ENCODE results near the gene OSM.

Gene OSM

DNA sequence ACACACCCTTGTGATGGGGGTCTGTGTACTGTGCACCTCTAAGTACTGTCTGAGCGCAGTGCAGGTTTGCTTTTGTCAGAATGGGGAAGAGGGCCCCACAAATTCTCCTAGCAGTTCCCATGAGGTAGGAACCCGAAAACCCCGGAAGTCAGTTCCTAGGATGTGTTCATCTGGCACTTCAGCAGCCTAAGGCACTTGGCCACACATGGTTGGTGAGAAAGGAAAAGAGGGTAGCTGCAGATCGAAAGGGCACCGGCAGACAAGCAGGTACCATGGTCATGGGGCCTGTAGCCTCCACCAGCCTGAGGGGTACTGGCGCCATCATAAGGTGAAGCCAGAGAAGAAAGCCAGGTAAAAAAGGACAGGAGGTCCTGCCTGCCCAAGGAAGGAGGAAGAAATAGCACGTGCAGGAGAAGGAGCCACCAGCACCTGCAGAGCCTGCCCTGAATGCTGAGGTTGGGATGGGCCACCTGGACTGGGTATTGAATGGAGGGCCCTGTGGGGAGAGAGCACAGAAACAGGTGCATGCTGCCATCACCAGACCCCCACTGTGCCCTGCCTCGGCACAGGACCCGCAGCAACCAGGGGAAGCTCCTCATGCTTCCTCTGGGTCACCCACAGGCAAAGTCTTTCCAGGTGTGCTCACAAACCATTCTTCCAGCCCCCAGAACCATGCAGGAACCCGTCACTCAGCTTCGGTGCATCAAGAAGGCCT is 30.8 kb upstream of the OSM start:
- DNase-seq = no peak

GRCh38 chr22:30296833-30297232 is 30.2 kb upstream of the OSM start:
- no peak for DNase-seq

GRCh38 chr22:30296324-30296723 is 29.7 kb upstream of the OSM start:
- no peak for DNase-seq

- DNase-seq = no peak
These were observed 28.9 kb upstream of the OSM start for GRCh38 chr22:30295576-30295975.

GRCh38 chr22:30294830-30295229 is 28.2 kb upstream of the OSM start:
- DNase-seq = no peak

DNA sequence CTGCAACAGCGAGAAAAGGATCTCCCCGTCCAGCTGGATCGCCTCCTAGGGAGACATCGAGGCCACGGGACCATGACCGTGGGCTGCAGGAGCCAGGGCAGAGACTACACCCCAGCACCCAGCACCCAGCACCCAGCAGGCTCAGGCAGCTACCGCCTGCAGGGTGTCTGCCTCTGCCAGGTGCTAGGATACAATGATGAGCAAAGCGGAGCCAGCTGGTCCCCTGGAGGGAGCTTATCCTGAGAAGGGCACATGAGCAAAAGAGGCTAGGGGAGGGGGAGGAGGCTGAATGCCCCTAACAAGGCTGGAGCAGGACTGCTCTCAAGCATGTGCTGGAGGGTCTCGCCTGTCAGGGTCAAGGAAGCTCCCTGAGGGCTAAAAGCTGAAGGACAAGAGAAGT is 27.4 kb upstream of the OSM start:
- DNase-seq = no peak

- DNase-seq = no peak
These were observed 26.4 kb upstream of the OSM start for GRCh38 chr22:30293026-30293425.

- no peak for DNase-seq
These were observed 25.7 kb upstream of the OSM start for GRCh38 chr22:30292069-30292970.

GRCh38 chr22:30291058-30291892 is 24.6 kb upstream of the OSM start:
- DNase-seq = peak; percentile 24

- DNase-seq = peak; percentile 44
These were observed 23.8 kb upstream of the OSM start for GRCh38 chr22:30290342-30291057.

DNA sequence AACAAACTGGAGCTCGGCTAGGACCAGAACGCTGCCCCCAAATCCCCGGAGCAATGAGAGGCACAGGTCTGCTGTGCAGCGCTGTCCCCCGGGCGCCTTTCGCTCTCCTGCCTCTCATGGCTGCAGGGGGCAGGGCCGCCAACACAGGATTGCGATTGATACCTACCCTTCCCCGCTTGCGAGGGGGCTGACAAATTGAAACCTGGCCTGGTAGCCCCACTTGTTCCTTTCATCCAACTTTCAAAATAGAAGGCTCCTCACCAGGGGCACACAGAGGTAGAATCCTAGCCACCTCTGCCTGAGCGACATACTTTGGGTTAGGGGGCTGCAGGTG is 23.3 kb upstream of the OSM start:
- no peak for DNase-seq

GRCh38 chr22:30289141-30289979 is 22.7 kb upstream of the OSM start, which contains the start of gene CASTOR1:
Gene CASTOR1 (minus strand): TSS chr22:30289505. CDS start chr22:30289497, 8 bp downstream.
- DNase-seq = peak; percentile 94

DNA sequence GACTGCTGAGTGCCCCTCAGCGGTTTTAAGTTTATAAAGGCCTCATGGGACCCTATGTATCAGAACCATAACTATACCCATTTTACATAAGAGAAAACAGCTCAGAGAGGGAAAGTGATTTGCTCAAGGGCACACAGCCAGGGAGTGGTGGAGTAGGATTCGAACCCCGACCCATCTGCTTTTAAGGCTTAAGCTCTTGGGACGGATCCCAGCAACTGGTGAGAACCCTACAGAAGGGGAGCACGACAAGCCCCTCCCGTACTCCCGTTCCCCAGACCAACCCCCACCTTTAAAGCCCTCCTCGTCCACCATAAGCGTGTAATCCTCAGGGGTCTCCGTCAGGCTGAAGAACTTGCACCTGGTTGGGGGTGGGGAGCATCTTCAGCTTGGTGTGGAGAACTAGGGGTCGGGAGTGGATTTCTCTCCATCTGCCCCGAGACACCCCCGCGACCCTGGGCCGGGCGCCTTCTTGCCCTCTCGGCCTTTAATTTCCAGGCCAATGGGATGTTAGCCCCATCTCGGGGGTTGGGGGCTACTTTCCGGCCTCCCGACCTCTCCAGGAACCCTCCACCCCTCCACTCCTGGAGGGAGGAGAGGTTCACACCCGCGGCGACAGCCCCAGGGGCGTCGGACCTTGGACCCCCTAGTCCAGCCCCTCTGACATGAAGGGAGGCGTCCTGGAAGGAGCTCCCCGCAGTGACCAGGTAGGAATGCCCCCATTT is 21.9 kb upstream of the OSM start:
- no peak for DNase-seq

DNA sequence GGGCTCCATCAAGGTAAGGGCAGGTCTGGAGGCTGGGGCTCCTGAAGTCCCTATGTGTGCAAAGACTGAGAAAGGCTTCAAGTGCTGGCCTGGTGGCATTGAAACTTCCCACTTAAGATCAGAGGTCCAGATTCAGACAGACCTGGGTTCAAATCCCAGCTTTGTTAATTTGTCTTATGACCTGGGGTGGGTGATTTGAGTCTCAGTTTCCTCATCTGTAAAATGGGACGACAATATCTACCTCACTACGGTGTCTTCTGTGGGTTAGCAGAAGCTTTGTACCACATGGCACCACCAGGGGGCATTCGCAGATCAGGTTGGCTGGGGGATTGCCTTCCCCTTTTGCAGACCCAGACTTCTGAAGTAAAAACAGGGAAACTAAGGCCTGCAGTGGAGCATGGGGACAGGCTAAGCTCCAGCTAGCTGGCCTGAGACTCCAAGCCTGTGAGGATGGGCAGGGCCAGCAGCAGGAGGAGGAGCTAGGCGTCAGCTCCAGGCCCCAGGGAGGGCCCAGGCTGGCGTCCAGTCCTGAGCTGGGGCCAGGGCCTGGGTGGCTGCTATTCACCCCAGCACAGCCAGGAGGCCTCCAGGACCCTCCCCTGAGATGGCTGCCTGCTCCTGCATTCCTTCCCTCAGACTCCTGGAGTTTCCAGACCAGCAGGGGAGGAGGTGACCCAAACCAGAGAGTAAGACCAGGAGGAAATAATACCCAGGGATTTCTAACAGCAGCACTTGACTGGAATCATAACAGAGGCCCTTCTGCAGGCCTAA is 21.2 kb upstream of the OSM start:
- DNase-seq = peak; percentile 75

DNA sequence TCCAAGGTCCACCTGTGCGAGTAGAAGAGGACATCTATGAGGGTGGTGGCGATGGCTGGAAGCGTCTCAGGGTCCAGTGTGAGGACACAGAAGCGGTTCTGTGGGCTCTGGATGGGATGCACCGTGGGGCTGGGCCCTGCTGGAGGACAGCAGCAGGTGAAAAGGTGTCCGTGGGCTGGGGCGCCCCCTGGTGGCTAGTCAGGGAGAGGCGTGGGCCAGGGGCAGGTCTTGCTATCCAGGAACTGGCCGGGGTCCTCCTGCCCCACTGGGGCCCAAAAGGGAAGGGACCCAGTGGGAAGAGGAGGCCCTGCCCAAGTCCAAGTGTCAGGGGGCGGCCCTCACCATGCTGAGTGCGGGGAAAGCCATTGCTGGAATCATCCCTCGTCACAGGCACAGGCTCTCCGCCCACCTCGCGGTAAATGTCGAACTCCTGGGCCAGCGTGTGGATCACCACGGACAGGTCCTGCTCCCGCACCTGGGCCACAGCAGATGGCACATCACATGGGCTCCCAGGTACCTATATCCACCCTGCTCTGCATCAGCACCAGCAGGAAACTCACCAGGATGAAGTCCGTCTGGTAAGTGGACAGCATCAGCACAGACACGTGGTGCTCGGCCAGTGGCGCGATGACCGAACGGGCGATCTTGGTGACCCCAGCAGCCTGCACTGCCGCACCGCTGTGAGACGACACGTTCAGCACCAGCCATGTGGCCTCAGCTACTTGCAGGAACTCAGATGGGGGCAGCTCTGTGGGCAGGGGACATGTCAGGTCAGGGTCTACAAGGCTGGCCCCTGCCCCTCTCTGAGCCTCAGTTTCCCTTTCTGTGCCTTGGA is 20.4 kb upstream of the OSM start:
- DNase-seq = peak; percentile 68

DNA sequence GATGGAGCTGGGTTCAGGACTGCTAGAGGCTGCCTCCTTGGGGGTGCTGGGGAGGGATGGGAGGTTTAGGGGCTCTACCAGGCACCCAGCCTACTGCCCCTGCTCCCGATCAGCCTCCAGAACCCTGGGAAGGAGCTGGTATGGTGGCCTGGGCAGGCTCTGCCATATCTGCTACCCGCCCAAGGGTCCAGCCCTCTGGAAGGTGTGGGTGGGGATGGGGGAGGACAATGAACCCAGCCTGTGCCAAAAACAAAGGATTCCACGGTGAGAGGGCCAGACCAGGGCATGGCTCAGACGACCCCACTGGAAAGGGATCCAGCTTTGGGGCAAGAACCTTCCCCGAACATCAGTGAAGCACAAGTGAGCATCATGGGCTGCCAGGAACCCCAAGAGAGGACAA is 19.7 kb upstream of the OSM start:
- DNase-seq = no peak

DNA sequence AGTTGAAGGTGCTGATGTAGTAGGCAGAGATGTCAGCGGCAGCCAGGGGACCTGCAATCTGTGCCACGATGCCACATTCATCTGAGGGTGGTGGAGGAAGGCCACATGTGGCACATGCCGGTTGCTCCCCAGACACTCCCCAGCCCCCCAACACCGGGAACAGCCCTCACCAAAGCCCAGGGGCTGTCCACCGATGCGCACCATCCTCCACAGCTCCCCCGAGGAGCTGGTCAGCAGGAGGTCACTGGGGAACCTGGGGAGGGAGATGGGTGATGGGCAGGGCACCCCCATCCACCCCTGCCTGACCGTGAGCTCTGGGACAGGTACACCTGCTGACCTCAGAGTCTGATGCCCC is 19.2 kb upstream of the OSM start:
- no peak for DNase-seq

DNA sequence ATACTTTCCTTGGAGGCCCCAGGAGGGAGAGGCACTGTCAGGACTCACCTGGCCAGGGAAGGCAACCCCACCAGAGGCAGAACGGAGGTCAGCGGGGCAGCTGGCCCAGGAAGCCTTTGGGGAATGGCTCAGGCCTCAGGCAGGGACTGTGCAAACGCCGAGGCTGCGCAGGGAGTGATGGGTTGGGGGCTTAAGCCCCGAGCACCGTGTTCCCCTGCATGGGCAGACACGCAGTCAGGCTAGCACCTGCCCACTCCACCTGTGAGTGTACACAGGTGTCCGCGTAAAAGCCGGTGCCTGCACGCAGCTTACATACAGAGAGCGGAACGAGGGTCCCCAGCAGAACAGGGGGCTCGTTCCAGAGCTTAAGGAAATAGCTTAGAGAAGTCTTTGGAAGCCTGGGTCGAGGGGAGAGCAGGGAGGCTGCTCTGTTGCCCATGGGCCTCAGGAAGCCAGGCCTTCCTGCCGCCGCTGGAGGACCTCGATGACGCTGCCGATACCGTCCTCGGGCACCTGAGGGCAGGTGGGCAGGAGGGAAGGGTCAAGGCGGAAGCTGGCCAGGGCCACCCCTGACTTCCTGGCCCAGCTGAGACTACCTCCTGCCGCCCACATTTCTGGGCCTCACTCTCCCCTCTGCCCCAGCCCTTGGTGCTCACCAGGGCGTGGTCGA is 18.7 kb upstream of the OSM start:
- DNase-seq = no peak

GRCh38 chr22:30284666-30285065 is 18.0 kb upstream of the OSM start:
- DNase-seq = no peak
